Stimulated activated CD8-positive, alpha-beta memory T cell treated with anti-CD3 and anti-CD28 coated beads, Interleukin-4, amount 100 ng/mL, for 4 hours (primary cell): ENCODE results near the gene TMEM272.
"Not testable (repeated sequence)": the region's sequence is repeated elsewhere in the genome, so short reads cannot be mapped to it uniquely, and the experiment has no call there.

Source experiments
- DNase-seq, 2 donors: peaks; one replicate each; pipeline ENCODE4 v3.0.0-alpha.2; 2020; ENCODE audit warnings: low read depth in 2 of 2, low spot score in 1 of 2

Gene TMEM272

GRCh38 chr13:51825681-51826254 is 19.2 kb downstream of the TMEM272 start:
- DNase-seq, result no peak

GRCh38 chr13:51825165-51825592 is 19.8 kb downstream of the TMEM272 start:
- no peak for DNase-seq

- not testable (repeated sequence) for DNase-seq
Observed at GRCh38 chr13:51824712-51825111, 20.3 kb downstream of the TMEM272 start.

- no peak for DNase-seq
Observed at GRCh38 chr13:51823863-51824262, 21.1 kb downstream of the TMEM272 start.

- no peak for DNase-seq
Observed at GRCh38 chr13:51823359-51823758, 21.6 kb downstream of the TMEM272 start.

- DNase-seq, result no peak
Observed at GRCh38 chr13:51822106-51822815, 22.7 kb downstream of the TMEM272 start.

GRCh38 chr13:51821606-51822005 is 23.4 kb downstream of the TMEM272 start:
- no peak for DNase-seq

- no peak for DNase-seq
Observed at GRCh38 chr13:51820016-51820597, 24.9 kb downstream of the TMEM272 start.

- no peak for DNase-seq
Observed at GRCh38 chr13:51819544-51819943, 25.4 kb downstream of the TMEM272 start.

GRCh38 chr13:51818781-51819511 is 26.0 kb downstream of the TMEM272 start:
- DNase-seq, result peak in 1 of 2 donors; percentile 25

- no peak for DNase-seq
Observed at GRCh38 chr13:51818276-51818675, 26.7 kb downstream of the TMEM272 start.

- DNase-seq, result no peak
Observed at GRCh38 chr13:51817717-51818116, 27.3 kb downstream of the TMEM272 start.

GRCh38 chr13:51816604-51817249 is 28.2 kb downstream of the TMEM272 start:
- DNase-seq, result no peak

GRCh38 chr13:51815848-51816247 is 29.1 kb downstream of the TMEM272 start:
- no peak for DNase-seq

- DNase-seq, result peak; percentile 57 to 58
Observed at GRCh38 chr13:51814825-51815650, 29.9 kb downstream of the TMEM272 start.

GRCh38 chr13:51814071-51814470 is 30.9 kb downstream of the TMEM272 start:
- no peak for DNase-seq

- DNase-seq, result no peak
Observed at GRCh38 chr13:51811920-51812451, 33.0 kb downstream of the TMEM272 start.

GRCh38 chr13:51811046-51811445 is 33.9 kb downstream of the TMEM272 start:
- no peak for DNase-seq

- DNase-seq, result no peak
Observed at GRCh38 chr13:51808811-51809210, 36.2 kb downstream of the TMEM272 start.

GRCh38 chr13:51807041-51807440 is 37.9 kb downstream of the TMEM272 start:
- no peak for DNase-seq
